ENCODE data around the gene SOD3.
A peak's percentile ranks its signal among the peaks of the same experiment; 100 is the strongest.

Gene SOD3

DNA sequence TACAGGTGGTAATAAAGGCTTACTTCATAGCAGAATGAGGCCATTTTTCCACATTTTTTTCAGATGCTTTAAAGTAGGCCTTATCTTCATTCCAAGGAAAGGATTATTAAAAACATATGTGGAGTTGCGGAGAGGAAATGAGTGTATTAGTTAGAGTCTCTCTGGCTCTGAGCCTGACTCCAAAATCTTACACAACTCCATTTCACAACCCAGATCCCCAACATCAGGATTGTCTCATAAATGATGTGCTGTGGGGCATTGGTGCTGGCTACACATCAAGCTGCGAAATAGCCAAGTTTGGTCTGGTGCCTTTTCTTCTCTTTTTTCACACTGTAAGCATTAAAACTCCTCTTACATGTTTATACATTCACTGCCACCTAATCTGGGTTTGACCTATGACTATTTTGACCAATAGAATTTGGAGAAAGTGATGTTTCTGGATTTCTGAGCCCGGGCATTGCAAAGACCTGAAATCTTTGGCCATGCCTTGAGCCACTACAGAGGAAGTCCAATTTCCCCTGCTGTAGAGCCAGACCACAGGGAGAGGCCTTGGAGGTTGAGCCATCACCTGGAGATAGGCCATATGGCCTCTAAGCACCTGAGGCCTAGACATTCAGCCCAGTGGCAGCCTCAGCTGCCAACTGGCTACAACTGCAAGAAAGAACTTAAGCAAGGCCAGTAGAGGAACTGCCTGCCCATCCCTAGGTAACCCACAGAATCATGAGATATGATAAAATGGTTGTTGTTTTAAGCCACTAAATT lies 16.7 kb upstream of the SOD3 start:
- Histone ChIP-seq H3K4me3 (ENCODE audit: low read depth, low read length) (no peak overlapping the region), H3K36me3 (ENCODE audit: control insufficient read depth, insufficient read depth, low read length) (no peaks in the 10 kb centered on the region), H3K9me3 (ENCODE audit: control insufficient read depth, low read length) (no peaks in the 10 kb centered on the region), H3K4me2 (ENCODE audit: low read length) (no peak overlapping the region), H3K27me3 (ENCODE audit: control insufficient read depth, insufficient read depth, low read length) (no peaks in the 10 kb centered on the region), H3K9ac (no peak overlapping the region), H2AFZ (peak overlapping the region; percentile 58), H3K27ac (peak overlapping the region; percentile 42), H3K4me1 (peaks cover 10% of the 10 kb centered on the region), H3K79me2 (no peaks in the 10 kb centered on the region)
- TF ChIP-seq, protein P1, sequence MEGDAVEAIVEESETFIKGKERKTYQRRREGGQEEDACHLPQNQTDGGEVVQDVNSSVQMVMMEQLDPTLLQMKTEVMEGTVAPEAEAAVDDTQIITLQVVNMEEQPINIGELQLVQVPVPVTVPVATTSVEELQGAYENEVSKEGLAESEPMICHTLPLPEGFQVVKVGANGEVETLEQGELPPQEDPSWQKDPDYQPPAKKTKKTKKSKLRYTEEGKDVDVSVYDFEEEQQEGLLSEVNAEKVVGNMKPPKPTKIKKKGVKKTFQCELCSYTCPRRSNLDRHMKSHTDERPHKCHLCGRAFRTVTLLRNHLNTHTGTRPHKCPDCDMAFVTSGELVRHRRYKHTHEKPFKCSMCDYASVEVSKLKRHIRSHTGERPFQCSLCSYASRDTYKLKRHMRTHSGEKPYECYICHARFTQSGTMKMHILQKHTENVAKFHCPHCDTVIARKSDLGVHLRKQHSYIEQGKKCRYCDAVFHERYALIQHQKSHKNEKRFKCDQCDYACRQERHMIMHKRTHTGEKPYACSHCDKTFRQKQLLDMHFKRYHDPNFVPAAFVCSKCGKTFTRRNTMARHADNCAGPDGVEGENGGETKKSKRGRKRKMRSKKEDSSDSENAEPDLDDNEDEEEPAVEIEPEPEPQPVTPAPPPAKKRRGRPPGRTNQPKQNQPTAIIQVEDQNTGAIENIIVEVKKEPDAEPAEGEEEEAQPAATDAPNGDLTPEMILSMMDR (IDR thresholded peaks at IDR 0.05), result no peak

DNA sequence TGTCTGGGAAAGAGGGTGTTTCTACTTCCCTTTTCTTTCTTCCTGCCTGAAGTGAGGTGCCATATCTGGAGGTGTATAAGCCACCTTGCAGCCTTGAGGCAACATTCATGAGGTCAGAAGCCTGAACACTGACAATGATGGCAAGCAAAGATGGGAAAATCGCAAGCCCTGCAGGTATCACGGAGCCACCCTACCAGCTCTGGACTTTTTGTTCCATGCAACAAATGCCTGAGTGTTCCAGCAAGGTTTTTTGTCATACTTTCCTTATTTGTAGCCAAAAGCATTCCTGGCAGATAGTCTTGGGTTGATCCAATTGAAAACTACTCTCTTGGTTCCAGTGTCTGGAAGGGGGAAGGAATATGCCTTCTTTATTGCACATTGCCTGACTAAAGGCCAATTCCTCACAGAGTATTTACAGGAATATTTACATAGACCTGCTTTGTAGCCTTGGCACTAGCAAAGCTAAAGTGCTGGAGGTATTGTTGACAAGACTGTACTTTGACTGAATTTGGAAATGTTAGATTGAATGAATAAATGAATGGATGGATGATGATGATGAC lies 14.4 kb upstream of the SOD3 start:
- Histone ChIP-seq H3K4me1 (peaks cover 10% of the 10 kb centered on the region), H3K9ac (no peak overlapping the region), H3K27ac (no peak overlapping the region), H3K4me3 (ENCODE audit: low read depth, low read length) (no peak overlapping the region), H3K9me3 (ENCODE audit: control insufficient read depth, low read length) (no peaks in the 10 kb centered on the region), H3K4me2 (ENCODE audit: low read length) (no peak overlapping the region), H3K27me3 (ENCODE audit: control insufficient read depth, insufficient read depth, low read length) (no peaks in the 10 kb centered on the region), H3K79me2 (no peaks in the 10 kb centered on the region), H3K36me3 (ENCODE audit: control insufficient read depth, insufficient read depth, low read length) (no peaks in the 10 kb centered on the region), H2AFZ (no peak overlapping the region)
- TF ChIP-seq, protein P1 (IDR thresholded peaks at IDR 0.05), result no peak

DNA sequence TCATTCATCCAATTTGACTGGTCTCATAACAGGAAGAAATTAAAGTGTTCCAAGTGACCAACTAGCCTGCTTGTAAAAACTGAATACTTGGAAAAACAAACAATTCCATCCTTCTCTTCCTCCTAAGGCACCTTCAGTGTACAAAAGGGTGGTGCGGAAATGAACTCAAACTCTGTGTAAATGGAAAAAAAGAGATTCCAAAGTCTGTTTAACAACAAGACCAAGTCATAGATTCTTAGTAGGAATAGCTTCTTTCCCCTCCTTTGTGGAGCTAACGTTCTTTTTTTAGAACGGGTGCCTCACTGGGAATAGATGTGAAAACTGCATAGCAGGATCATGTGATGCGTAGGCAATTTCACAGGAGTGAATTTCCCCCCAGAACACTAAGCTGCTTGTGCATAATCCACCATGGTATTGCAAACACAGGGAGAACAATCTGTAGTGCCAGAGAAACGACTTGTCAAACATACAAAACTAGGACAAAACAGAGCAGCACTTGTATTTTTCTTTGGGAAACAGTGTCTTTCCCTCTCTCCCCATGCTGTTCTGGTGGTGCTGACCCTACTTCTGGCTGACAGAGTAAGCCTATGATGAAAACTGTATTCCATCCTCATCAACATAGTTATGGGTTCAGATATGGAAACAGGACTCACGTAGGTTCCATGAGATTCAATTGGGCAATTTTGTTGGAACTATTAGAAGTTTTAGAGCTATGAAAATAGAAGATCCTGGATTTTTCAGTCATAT lies 13.2 kb upstream of the SOD3 start:
- Histone ChIP-seq H3K9me3 (ENCODE audit: control insufficient read depth, low read length) (no peaks in the 10 kb centered on the region), H3K27me3 (ENCODE audit: control insufficient read depth, insufficient read depth, low read length) (no peaks in the 10 kb centered on the region), H3K4me3 (ENCODE audit: low read depth, low read length) (no peak overlapping the region), H3K27ac (no peak overlapping the region), H3K4me1 (peaks cover 10% of the 10 kb centered on the region), H3K79me2 (no peaks in the 10 kb centered on the region), H2AFZ (no peak overlapping the region), H3K4me2 (ENCODE audit: low read length) (no peak overlapping the region), H3K36me3 (ENCODE audit: control insufficient read depth, insufficient read depth, low read length) (no peaks in the 10 kb centered on the region), H3K9ac (no peak overlapping the region)
- TF ChIP-seq, protein P1 (IDR thresholded peaks at IDR 0.05), result no peak

DNA sequence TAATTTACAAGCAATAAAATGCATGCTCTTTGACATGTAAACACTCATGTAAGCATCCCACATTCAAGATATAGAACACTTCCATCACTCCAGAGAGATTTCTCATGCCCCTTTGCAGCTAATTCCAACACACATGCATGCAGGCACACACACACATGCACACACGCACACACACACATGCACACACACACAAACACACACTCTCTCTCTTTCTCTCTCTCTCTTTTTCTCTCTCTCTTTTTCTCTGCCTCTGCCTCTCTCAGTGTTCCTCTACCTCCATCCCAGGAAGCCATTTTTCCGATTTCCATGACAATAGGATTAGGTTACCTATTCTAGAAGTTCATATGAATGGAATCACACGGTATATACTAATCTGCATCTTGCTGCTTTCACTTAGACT lies 11.9 kb upstream of the SOD3 start:
- H3K27ac ChIP-seq, result no peak overlapping the region
- H3K4me1 ChIP-seq, result no peaks in the 10 kb centered on the region
- TF ChIP-seq, protein P1 (IDR thresholded peaks at IDR 0.05), result no peak
- H3K27me3 ChIP-seq (ENCODE audit: control insufficient read depth, insufficient read depth, low read length), result no peaks in the 10 kb centered on the region
- H2AFZ ChIP-seq, result no peak overlapping the region
- no peaks in the 10 kb centered on the region for H3K79me2 ChIP-seq
- no peaks in the 10 kb centered on the region for H3K36me3 ChIP-seq (ENCODE audit: control insufficient read depth, insufficient read depth, low read length)
- H3K9me3 ChIP-seq (ENCODE audit: control insufficient read depth, low read length), result no peaks in the 10 kb centered on the region
- H3K4me2 ChIP-seq (ENCODE audit: low read length), result no peak overlapping the region
- no peak overlapping the region for H3K9ac ChIP-seq
- H3K4me3 ChIP-seq (ENCODE audit: low read depth, low read length), result no peak overlapping the region
